GM12874 (cell line): ENCODE results near the gene PACSIN1.

Experiments
- TF ChIP-seq, protein P1 (sequence below): IDR thresholded peaks from 2 replicates; pipeline ENCODE4 v1.5.1; 2011; ENCODE audit warnings: low read depth, mild to moderate bottlenecking, control low read depth, low read length, moderate library complexity; ENCODE audit not compliant: insufficient read depth

Gene PACSIN1

DNA sequence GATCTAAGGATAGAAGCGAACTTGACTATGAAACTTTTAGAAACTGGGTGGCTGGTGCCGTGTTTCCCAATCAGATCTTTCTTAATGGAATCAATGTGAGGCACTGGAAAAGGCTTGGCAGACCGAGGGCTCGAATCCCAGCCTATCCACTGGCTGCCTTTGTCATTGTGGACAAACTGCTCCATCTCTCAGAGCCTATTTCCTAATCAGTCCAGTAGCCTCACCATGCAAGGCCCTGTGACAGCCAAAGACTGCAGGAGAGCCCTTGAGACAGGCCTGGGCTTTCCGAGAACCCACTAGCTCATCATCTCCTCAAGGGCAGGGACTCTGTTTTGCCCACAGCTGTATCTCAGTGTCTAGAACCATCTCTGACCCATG is 46.9 kb downstream of the PACSIN1 start:
- TF ChIP-seq, protein P1, sequence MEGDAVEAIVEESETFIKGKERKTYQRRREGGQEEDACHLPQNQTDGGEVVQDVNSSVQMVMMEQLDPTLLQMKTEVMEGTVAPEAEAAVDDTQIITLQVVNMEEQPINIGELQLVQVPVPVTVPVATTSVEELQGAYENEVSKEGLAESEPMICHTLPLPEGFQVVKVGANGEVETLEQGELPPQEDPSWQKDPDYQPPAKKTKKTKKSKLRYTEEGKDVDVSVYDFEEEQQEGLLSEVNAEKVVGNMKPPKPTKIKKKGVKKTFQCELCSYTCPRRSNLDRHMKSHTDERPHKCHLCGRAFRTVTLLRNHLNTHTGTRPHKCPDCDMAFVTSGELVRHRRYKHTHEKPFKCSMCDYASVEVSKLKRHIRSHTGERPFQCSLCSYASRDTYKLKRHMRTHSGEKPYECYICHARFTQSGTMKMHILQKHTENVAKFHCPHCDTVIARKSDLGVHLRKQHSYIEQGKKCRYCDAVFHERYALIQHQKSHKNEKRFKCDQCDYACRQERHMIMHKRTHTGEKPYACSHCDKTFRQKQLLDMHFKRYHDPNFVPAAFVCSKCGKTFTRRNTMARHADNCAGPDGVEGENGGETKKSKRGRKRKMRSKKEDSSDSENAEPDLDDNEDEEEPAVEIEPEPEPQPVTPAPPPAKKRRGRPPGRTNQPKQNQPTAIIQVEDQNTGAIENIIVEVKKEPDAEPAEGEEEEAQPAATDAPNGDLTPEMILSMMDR, result no peak

DNA sequence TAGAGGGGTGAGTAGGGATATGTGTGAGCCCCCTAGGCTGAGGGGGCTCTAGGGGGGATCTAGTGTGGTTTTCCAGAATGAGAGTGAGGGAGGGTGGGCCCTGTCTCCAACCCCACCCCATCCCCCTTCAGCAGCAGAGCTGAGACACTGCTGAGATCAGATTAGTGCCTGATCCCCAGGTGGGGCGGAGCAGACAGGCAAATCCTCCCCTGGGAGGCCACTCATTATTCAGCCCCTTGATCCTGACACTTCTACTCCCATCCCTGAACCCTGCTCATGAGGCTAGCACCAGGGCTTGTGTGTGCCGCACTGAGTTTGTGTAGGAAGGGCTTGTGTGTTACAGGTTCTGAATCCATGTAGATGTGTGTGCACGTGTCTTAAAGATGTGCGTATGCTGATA is 47.8 kb downstream of the PACSIN1 start:
- TF ChIP-seq, protein P1, result no peak

DNA sequence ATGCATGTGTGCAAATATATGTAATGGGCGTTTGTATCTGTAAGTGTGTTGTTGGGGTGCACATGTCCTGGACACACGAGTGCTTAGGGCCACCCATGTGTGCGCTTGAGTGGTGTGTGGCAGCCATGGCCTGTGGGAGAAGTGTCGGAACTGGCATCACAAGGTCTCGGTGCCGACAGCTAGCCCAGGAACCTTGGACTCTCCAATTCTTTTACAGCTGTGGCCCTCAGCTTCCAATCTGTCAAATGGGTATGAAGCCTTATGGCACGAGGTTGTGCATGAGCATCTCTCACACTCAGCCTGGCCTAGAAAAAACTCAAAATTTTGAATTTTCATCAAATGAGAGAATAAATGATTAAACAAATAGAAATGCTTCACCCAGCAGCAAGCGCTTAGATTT is 48.2 kb downstream of the PACSIN1 start:
- TF ChIP-seq, protein P1, result no peak

DNA sequence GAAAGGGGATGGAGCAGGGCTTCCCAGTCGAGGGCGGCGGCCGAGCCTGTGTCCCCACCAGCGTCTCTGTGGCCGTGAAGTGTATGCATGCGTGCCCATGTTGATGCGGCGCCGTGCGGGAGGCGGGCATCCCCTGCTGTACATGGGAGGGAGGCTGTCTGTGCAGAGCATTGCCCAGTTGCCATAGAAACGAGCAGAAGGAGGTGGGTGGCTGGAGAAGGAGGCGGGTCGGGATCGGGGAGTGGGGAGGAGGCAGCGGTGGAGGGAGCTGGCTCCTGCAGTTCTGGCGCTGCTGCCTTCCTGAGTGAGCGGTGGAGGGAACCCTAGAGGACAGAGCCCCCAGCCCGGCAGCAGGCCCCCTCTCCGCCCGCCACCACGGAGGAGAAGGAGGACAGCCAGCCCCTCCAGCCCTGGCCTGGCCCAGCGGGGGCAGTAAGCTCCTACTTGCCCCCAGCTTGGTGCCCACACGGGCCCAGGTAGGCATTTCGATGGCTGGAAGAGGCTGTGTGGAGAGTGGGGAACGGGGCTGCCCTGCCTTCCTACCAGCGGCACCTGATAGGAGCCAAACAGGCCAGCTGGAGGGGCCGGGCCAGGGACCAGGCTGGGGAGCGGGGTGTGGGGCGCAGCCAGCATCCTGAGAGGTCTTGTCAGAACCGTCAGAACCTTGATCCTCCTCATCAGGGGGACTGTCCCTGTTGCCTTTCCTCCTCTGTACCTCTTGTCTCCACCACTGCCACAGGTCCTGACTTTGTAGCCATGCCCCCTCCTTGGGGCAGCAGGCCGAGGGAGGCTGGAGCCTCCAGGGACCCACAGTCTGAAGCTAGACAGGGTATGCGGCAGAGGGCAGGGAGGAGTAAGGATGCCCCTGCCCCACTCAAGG is 49.0 kb downstream of the PACSIN1 start:
- TF ChIP-seq, protein P1, result no peak

DNA sequence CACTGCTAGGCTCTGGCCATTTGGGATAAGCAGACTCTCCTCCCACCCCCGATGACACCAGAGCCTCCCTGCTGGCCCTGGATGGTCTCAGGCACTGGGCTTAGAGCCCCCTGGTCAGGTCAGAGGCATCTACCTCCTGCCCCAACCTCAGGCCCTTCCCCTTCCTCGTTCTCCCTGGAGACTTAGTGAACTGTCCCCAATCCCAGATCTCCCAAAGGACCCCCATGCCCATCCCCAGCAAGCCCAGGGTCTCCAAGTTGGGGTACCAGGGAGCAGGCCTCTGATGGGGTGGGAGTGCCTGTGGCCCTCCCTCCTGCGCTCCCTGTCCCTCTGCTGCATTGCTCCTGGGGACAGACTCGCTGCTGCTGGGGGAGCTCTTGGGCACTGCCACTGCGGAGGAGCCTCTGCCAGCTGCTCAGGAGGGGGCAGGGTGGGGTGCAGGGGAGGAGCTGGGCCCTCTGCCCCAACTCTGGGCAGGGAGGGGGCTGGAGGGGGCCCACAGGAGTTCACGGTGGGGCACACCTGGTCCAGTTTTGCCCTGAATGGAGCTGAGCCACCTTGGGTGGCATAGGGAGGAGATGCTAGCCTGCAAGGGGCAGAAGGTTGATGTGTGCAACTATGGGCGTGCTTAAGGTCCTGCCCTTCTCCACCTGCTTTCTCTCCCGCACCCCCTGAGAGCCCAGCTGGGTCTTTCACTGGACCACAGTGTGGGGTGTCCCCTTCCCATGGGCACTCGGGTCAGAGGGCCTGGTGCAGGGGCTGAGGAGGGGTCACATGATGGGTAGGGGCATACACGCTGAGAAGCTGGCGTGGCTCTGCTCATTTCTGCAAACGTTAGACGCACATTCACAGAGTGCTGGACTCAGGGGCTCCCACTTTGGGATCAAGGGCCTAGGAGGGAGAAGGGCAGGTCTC is 49.9 kb downstream of the PACSIN1 start:
- TF ChIP-seq, protein P1, result no peak

DNA sequence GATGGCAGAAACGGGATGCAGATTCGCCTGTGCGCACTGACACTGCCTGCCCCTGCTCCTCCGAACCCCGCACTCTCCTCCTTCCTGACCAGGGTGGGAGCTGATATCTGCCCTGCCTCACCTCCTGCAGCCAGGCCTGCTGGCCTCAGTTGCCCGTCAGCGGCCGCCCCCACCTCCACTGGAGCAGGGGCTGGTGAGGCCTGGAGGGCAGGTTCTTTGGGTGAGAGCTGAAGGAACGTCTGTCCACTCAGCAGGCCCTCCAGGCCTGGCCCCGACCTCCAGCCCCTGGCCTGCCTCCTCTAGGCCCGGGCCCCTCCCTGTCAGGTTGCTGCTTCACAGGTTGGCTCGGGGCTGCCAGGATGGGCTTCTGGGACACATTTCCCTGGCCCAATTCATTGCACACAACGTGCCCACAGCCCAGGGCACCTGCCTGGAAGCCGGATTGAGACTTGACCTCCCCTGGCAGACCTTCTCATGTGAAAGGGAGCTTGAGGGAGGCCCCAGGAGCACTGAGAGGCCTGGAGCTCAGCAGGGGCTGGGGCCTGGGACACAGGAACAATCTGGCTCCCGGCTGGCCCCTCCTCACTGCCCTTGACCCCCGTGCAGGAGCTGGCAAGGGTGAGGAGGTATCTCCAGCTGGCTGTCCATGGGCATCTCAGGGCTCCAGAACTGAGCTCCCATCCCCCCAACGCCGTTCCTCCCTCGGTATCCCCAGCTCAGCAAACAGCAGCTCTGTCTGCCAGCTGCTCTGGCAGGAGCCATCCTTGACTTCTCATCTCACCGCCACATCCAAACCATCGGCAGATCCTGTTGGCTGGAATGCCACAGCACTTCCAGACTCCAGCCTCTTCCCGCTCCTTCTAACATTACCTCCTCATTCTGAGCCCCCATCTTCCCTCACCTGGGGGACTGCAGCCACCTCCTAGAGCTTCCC is 50.8 kb downstream of the PACSIN1 start:
- TF ChIP-seq, protein P1, result no peak

DNA sequence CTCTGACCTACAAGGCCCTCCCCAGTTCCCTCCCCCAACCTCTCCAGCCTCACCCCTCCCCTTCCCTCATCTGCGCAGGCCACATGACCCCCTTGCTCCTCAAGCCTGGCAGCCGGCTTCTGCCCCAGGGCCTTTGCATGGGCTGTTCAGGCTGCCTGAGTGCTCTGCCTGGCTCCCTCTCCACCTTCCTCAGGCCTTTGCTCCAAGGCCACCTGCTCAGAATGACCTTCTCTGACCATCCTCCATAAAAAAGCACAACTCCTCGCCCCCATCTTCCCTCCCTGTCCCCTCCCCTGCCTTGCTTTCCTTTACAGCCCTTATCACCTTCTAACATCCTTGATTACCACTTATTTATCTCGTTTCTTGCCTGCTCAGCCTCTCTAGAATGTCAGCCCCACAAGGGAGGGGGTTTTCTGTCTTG is 51.6 kb downstream of the PACSIN1 start:
- TF ChIP-seq, protein P1, result no peak
